ENCODE measurements around the gene PSEN2. TPM values are rescaled to one million over a fixed set of nuclear protein-coding genes. Genes with fewer than 3 reads are reported as not detected.
"Not testable (repeated sequence)": the region's sequence is repeated elsewhere in the genome, so short reads cannot be mapped to it uniquely, and the experiment has no call there.

Gene PSEN2
- total RNA-seq, 2 donors from 2014 or later: 22.6 to 23.3 TPM

- TF ChIP-seq, protein P1, sequence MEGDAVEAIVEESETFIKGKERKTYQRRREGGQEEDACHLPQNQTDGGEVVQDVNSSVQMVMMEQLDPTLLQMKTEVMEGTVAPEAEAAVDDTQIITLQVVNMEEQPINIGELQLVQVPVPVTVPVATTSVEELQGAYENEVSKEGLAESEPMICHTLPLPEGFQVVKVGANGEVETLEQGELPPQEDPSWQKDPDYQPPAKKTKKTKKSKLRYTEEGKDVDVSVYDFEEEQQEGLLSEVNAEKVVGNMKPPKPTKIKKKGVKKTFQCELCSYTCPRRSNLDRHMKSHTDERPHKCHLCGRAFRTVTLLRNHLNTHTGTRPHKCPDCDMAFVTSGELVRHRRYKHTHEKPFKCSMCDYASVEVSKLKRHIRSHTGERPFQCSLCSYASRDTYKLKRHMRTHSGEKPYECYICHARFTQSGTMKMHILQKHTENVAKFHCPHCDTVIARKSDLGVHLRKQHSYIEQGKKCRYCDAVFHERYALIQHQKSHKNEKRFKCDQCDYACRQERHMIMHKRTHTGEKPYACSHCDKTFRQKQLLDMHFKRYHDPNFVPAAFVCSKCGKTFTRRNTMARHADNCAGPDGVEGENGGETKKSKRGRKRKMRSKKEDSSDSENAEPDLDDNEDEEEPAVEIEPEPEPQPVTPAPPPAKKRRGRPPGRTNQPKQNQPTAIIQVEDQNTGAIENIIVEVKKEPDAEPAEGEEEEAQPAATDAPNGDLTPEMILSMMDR (IDR thresholded peaks at IDR 0.05): no peak
- H3K4me3 ChIP-seq: no peak overlapping the region
- no peaks in the 10 kb centered on the region for H3K9me3 ChIP-seq
- DNase-seq (ENCODE audit: low spot score): peak; percentile 4
- H3K4me1 ChIP-seq: no peaks in the 10 kb centered on the region
- no peak overlapping the region for H3K27ac ChIP-seq
- no peaks in the 10 kb centered on the region for H3K27me3 ChIP-seq
- H3K36me3 ChIP-seq: no peaks in the 10 kb centered on the region
These were observed 23.6 kb upstream of the PSEN2 start for GRCh38 chr1:226846786-226847185.

- not testable (repeated sequence) for H3K27ac ChIP-seq, H3K4me3 ChIP-seq, H3K4me1 ChIP-seq, H3K27me3 ChIP-seq, H3K36me3 ChIP-seq, H3K9me3 ChIP-seq
- peak; percentile 1 for DNase-seq (ENCODE audit: low spot score)
These were observed 15.9 kb upstream of the PSEN2 start for GRCh38 chr1:226854548-226854947.

- TF ChIP-seq, protein P1 (IDR thresholded peaks at IDR 0.05): no peak
- H3K27ac ChIP-seq: no peak overlapping the region
- H3K4me1 ChIP-seq: no peaks in the 10 kb centered on the region
- peak; percentile 30 for DNase-seq (ENCODE audit: low spot score)
- no peaks in the 10 kb centered on the region for H3K9me3 ChIP-seq
- no peaks in the 10 kb centered on the region for H3K36me3 ChIP-seq
- H3K27me3 ChIP-seq: no peaks in the 10 kb centered on the region
- H3K4me3 ChIP-seq: no peak overlapping the region
These were observed 7.5 kb upstream of the PSEN2 start for GRCh38 chr1:226862890-226863289.

DNA sequence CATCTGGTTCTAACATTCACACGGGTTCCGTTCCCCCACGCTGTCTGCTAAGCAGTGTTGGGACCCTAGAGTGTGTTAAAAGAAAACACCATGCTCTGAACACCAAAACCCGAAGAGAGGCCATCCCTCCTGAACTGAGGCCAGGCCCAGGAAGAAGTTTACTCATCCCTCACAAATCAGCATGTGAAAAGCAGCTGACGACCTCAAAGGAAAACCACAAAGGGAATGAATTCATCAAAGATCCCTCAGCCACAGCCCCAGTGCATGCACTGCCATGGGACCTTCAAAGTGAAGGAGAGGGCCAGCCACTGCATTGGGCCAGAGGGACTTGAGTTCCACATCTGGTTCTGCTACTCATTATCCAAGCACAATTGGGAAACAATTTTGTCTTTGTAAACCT lies 7.0 kb upstream of the PSEN2 start:
- Histone ChIP-seq H3K27me3 (no peaks in the 10 kb centered on the region), H3K4me1 (no peaks in the 10 kb centered on the region), H3K36me3 (no peaks in the 10 kb centered on the region), H3K4me3 (no peak overlapping the region), H3K9me3 (no peaks in the 10 kb centered on the region), H3K27ac (no peak overlapping the region)
- peak; percentile 49 for DNase-seq (ENCODE audit: low spot score)
- TF ChIP-seq, protein P1 (IDR thresholded peaks at IDR 0.05): no peak

- peak; percentile 9 for DNase-seq (ENCODE audit: low spot score)
- no peaks in the 10 kb centered on the region for H3K4me1 ChIP-seq
- no peak overlapping the region for H3K4me3 ChIP-seq
- H3K27ac ChIP-seq: no peak overlapping the region
- no peaks in the 10 kb centered on the region for H3K27me3 ChIP-seq
- no peaks in the 10 kb centered on the region for H3K9me3 ChIP-seq
- TF ChIP-seq, protein P1 (IDR thresholded peaks at IDR 0.05): no peak
- no peaks in the 10 kb centered on the region for H3K36me3 ChIP-seq
These were observed 6.1 kb upstream of the PSEN2 start for GRCh38 chr1:226864311-226864710.

DNA sequence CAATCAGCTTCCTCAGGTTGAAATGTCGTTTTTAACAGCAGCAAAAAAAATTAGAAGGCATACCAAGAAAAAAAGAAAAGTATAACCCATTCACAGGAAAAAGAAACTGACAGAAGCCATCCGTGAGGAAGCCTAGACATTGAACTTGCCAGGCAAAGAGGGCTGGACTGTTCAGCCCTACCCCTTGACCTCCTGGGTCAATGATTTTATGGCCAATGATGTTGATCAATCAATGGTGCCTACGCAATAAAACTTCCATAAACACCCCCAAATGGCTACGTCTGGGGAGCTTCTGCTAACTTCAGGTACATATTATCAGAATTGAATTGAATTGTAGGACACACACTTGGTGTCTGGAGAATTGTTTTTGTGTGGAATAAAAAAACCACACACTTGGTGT lies 4.8 kb upstream of the PSEN2 start:
- Histone ChIP-seq H3K9me3 (no peaks in the 10 kb centered on the region), H3K36me3 (no peaks in the 10 kb centered on the region), H3K4me1 (no peaks in the 10 kb centered on the region), H3K27me3 (no peaks in the 10 kb centered on the region), H3K27ac (no peak overlapping the region), H3K4me3 (no peak overlapping the region)
- DNase-seq (ENCODE audit: low spot score): no peak
- TF ChIP-seq, protein P1 (IDR thresholded peaks at IDR 0.05): no peak
